ENCODE measurements around the gene DPYD. TPM values are rescaled to one million over a fixed set of nuclear protein-coding genes. Genes with fewer than 3 reads are reported as not detected.

The DPYD gene
- total RNA-seq, 1 experiment from 2014 or later: 7.0 TPM

DNA sequence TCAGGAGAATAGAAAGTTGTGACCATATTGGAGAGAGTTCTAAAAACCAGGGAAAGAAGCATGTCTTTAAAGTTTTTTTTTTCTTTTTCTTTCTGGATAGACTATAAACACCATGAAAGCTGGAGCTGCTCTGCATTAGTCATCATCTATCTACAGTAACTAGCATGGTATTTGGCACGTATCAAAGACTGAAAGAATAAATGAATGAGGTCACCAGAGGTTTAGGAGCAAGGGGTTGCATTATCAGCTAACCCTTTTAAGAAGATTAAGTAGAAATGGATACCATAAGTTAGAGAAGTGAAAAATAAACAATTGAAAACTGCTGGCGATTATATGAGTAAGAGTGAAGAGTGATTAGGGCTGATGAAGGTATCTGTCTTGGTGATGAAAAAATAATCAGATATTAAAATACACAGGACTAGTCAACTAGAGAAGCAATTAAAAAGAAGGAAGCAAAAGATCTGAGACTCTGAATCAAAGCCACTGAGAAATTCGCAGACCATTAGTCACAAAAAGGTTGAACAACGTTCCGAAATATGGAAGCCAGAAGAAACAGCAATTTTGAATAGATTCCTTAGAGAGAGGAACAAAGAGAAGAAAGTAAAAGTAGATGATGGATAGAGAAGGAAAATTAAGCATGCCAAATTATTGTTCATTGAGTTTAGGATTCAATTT, 536.4 kb downstream of the DPYD start:
- H3K36me3 ChIP-seq (ENCODE audit: control insufficient read depth, insufficient read depth, low read length): no peaks in the 10 kb centered on the region
- Mint-ChIP-seq H3K36me3 (ENCODE audit: insufficient read depth, unreplicated experiment) (no peaks in the 10 kb centered on the region), H3K4me1 (ENCODE audit: low read depth, unreplicated experiment) (no peaks in the 10 kb centered on the region), H3K27ac (ENCODE audit: unreplicated experiment) (no peak overlapping the region), H3K27me3 (ENCODE audit: insufficient read depth, unreplicated experiment) (no peaks in the 10 kb centered on the region), H3K9me3 (ENCODE audit: unreplicated experiment) (no peaks in the 10 kb centered on the region), H3K4me3 (ENCODE audit: unreplicated experiment) (no peak overlapping the region)
- BruUV-seq (replicated peaks): no TSS peak
- TF ChIP-seq CTCF (IDR thresholded peaks at IDR 0.05; ENCODE audit: insufficient read depth in 1 of 2, low read depth in 1 of 2, low read length in 1 of 2, severe bottlenecking in 1 of 2, unreplicated experiment in 1 of 2): no peak
- no peaks in the 10 kb centered on the region for H3K27me3 ChIP-seq (replicated peaks; ENCODE audit: control insufficient read depth, insufficient read depth, low read length)
- CTCF ChIA-PET: no interaction called here
- intact Hi-C loops (cut with micrococcal nuclease; ENCODE audit: unreplicated experiment): no loop called here
- no peak for DNase-seq
- no peaks in the 10 kb centered on the region for H3K9me3 ChIP-seq
- H3K4me1 ChIP-seq: no peaks in the 10 kb centered on the region
- H3K4me3 ChIP-seq (ENCODE audit: low read depth, low read length): no peak overlapping the region
- POLR2A ChIA-PET: no interaction called here

- no peak for TF ChIP-seq CTCF (IDR thresholded peaks at IDR 0.05; ENCODE audit: insufficient read depth in 1 of 2, low read depth in 1 of 2, low read length in 1 of 2, severe bottlenecking in 1 of 2, unreplicated experiment in 1 of 2)
- no peaks in the 10 kb centered on the region for H3K9me3 ChIP-seq
- no TSS peak for BruUV-seq (replicated peaks)
- no peak overlapping the region for H3K4me3 ChIP-seq (ENCODE audit: low read depth, low read length)
- H3K4me1 Mint-ChIP-seq (ENCODE audit: low read depth, unreplicated experiment): no peaks in the 10 kb centered on the region
- intact Hi-C loops (cut with micrococcal nuclease; ENCODE audit: unreplicated experiment): no loop called here
- no peak for DNase-seq
- H3K27me3 ChIP-seq (replicated peaks; ENCODE audit: control insufficient read depth, insufficient read depth, low read length): no peaks in the 10 kb centered on the region
- H3K4me1 ChIP-seq: no peaks in the 10 kb centered on the region
- H3K27me3 Mint-ChIP-seq (ENCODE audit: insufficient read depth, unreplicated experiment): no peaks in the 10 kb centered on the region
- H3K36me3 Mint-ChIP-seq (ENCODE audit: insufficient read depth, unreplicated experiment): no peaks in the 10 kb centered on the region
- no peaks in the 10 kb centered on the region for H3K36me3 ChIP-seq (ENCODE audit: control insufficient read depth, insufficient read depth, low read length)
- POLR2A ChIA-PET: no interaction called here
- no peak overlapping the region for H3K4me3 Mint-ChIP-seq (ENCODE audit: unreplicated experiment)
- CTCF ChIA-PET: no interaction called here
- no peaks in the 10 kb centered on the region for H3K9me3 Mint-ChIP-seq (ENCODE audit: unreplicated experiment)
- H3K27ac Mint-ChIP-seq (ENCODE audit: unreplicated experiment): no peak overlapping the region
Measured at GRCh38 chr1:97383797-97384196, 537.0 kb downstream of the DPYD start.

GRCh38 chr1:97382206-97382605, 538.6 kb downstream of the DPYD start:
- intact Hi-C loops (cut with micrococcal nuclease; ENCODE audit: unreplicated experiment): no loop called here
- no peaks in the 10 kb centered on the region for H3K27me3 ChIP-seq (replicated peaks; ENCODE audit: control insufficient read depth, insufficient read depth, low read length)
- Mint-ChIP-seq H3K36me3 (ENCODE audit: insufficient read depth, unreplicated experiment) (no peaks in the 10 kb centered on the region), H3K4me3 (ENCODE audit: unreplicated experiment) (no peak overlapping the region), H3K27me3 (ENCODE audit: insufficient read depth, unreplicated experiment) (no peaks in the 10 kb centered on the region), H3K9me3 (ENCODE audit: unreplicated experiment) (no peaks in the 10 kb centered on the region), H3K27ac (ENCODE audit: unreplicated experiment) (no peak overlapping the region), H3K4me1 (ENCODE audit: low read depth, unreplicated experiment) (no peaks in the 10 kb centered on the region)
- H3K36me3 ChIP-seq (ENCODE audit: control insufficient read depth, insufficient read depth, low read length): no peaks in the 10 kb centered on the region
- no TSS peak for BruUV-seq (replicated peaks)
- no peaks in the 10 kb centered on the region for H3K4me1 ChIP-seq
- no peak overlapping the region for H3K4me3 ChIP-seq (ENCODE audit: low read depth, low read length)
- ChIA-PET CTCF (no interaction called here), POLR2A (no interaction called here)
- TF ChIP-seq CTCF (IDR thresholded peaks at IDR 0.05; ENCODE audit: insufficient read depth in 1 of 2, low read depth in 1 of 2, low read length in 1 of 2, severe bottlenecking in 1 of 2, unreplicated experiment in 1 of 2): no peak
- H3K9me3 ChIP-seq: no peaks in the 10 kb centered on the region
- DNase-seq: no peak
